Esophagus mucosa (tissue), 1 donor: ENCODE measurements around the gene UCN2. TPM values are rescaled to one million over a fixed set of nuclear protein-coding genes. Genes with fewer than 3 reads are reported as not detected.

Experiments used
- ATAC-seq: fragments of 200-7000 bp; cut with Tn5 transposase; one replicate; pipeline ENCODE4 v1.9.1; 2020
- total RNA-seq: library from RNA; stranded (reverse); gene quantifications from one replicate; pipeline ENCODE4 v1.2.4, GENCODE V29; 2023
- donor health status: DM: yes; HTN: yes; CAD: no.

The UCN2 gene
- 2.2 TPM for total RNA-seq

- no peak for ATAC-seq
These were observed at the start of gene UCN2 for GRCh38 chr3:48563382-48563918. TSS of gene UCN2 (minus strand) at chr3:48563781. CDS start at chr3:48563124, 657 bp downstream.

GRCh38 chr3:48612309-48612708 lies 48.7 kb upstream of the UCN2 start:
- ATAC-seq, result no peak

GRCh38 chr3:48609088-48610005 lies 45.8 kb upstream of the UCN2 start, which contains the start of gene UQCRC1:
TSS of gene UQCRC1 (minus strand) at chr3:48609646. CDS start at chr3:48609620, 26 bp downstream.
- ATAC-seq, result peak; percentile 98

- no peak for ATAC-seq
These were observed 43.9 kb upstream of the UCN2 start for GRCh38 chr3:48607519-48607918.

- ATAC-seq, result no peak
These were observed 38.0 kb upstream of the UCN2 start for GRCh38 chr3:48601622-48601994.

- no peak for ATAC-seq
These were observed 37.4 kb upstream of the UCN2 start for GRCh38 chr3:48600711-48601621.

- no peak for ATAC-seq
These were observed 36.1 kb upstream of the UCN2 start for GRCh38 chr3:48599509-48600285.

- peak; percentile 86 for ATAC-seq
These were observed 35.5 kb upstream of the UCN2 start for GRCh38 chr3:48599077-48599501.

- ATAC-seq, result peak; percentile 55
These were observed 34.9 kb upstream of the UCN2 start for GRCh38 chr3:48598323-48599076.

GRCh38 chr3:48597408-48597800 lies 33.8 kb upstream of the UCN2 start:
- no peak for ATAC-seq

- no peak for ATAC-seq
These were observed 33.3 kb upstream of the UCN2 start for GRCh38 chr3:48596676-48597407.

- ATAC-seq, result no peak
These were observed 32.6 kb upstream of the UCN2 start for GRCh38 chr3:48596157-48596556.

GRCh38 chr3:48595526-48596121 lies 32.0 kb upstream of the UCN2 start:
- ATAC-seq, result peak; percentile 36

GRCh38 chr3:48595075-48595525 lies 31.5 kb upstream of the UCN2 start, which contains the start of gene COL7A1:
TSS of gene COL7A1 (minus strand) at chr3:48595329. CDS start at chr3:48595159, 170 bp downstream.
- no peak for ATAC-seq

- no peak for ATAC-seq
These were observed 31.0 kb upstream of the UCN2 start for GRCh38 chr3:48594417-48595049.

GRCh38 chr3:48593337-48593736 lies 29.8 kb upstream of the UCN2 start:
- ATAC-seq, result no peak

- no peak for ATAC-seq
These were observed 29.0 kb upstream of the UCN2 start for GRCh38 chr3:48592519-48593087.

GRCh38 chr3:48591886-48592518 lies 28.4 kb upstream of the UCN2 start:
- no peak for ATAC-seq

- no peak for ATAC-seq
These were observed 27.9 kb upstream of the UCN2 start for GRCh38 chr3:48591436-48591835.
